ENCODE measurements around the gene CRISP2. TPM values are rescaled to one million over a fixed set of nuclear protein-coding genes. Genes with fewer than 3 reads are reported as not detected.

Gene CRISP2, protein sequence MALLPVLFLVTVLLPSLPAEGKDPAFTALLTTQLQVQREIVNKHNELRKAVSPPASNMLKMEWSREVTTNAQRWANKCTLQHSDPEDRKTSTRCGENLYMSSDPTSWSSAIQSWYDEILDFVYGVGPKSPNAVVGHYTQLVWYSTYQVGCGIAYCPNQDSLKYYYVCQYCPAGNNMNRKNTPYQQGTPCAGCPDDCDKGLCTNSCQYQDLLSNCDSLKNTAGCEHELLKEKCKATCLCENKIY
- total RNA-seq, result 0.31 TPM

DNA sequence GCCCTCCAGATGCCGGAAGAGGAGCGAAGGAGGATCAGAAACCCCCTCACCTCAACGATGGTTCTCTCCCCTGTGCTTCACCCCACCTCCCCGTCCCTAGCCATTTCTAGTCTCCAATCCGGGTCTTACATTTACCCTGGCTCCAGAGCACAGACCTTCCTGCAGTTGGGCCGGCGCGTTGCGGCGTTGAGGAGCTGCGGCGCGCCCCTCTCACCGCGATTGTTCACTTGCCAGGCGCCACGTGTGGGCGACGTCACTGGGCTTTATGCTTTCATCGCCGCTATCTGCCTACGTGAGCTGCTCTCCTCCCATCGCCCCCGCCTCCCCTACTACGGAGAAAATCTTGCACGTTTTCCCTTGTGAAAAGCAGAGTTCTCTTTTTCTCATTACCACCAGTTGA, at the start of gene CRISP2:
Gene CRISP2, minus strand, starts transcription at position 198 of the 400 bp plus-strand sequence. CDS start 4,347 bp downstream, outside the sequence.

GRCh38 chr6:49744259-49744658, 30.9 kb upstream of the CRISP2 start, which contains the start of gene CRISP3:
CRISP3 (minus strand) TSS chr6:49744388; CDS start chr6:49744367, 21 bp downstream.

Other genes with a start within 250 kb of the CRISP2 start
- gene GLYATL3, start 213.6 kb downstream of the CRISP2 start, total RNA-seq, result not detected
- 1.3 TPM for gene C6orf141, start 162.9 kb downstream of the CRISP2 start, total RNA-seq
- 0.31 TPM for gene RHAG, start 76.7 kb downstream of the CRISP2 start, total RNA-seq
- gene CRISP3, start 30.8 kb upstream of the CRISP2 start, total RNA-seq, result not detected
- gene PGK2, start 73.7 kb upstream of the CRISP2 start, total RNA-seq, result not detected
- gene CRISP1, start 153.0 kb upstream of the CRISP2 start, total RNA-seq, result not detected

Data from parietal lobe (tissue), 1 donor.